ENCODE results near the gene PNPO.
A peak's percentile ranks its signal among the peaks of the same experiment; 100 is the strongest.
"Not testable (repeated sequence)": the region's sequence is repeated elsewhere in the genome, so short reads cannot be mapped to it uniquely, and the experiment has no call there.

Gene PNPO

DNA sequence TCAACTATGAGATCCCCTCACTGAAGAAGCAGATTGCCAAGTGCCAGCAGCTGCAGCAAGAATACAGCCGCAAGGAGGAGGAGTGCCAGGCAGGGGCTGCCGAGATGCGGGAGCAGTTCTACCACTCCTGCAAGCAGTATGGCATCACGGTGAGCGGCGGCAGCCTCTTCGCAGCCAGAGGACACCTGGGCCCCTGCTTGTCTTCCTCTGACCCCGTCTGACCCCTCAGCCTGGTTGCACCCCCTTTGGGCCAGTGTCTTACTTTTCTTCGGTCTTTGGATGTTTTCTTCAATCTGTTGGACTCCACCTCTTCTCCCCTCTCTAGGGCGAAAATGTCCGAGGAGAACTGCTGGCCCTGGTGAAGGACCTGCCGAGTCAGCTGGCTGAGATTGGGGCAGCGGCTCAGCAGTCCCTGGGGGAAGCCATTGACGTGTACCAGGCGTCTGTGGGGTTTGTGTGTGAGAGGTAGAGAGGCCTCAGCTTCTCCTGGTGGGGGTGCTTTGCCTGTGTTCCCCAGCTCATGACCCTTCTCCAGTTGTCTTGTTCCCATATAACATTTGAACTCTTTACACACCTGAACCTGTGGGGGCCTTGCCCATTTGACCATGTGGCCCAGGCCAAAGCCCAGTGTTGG lies 33.9 kb downstream of the PNPO start:
- no peak for DNase-seq (ENCODE audit: low read depth)

- no peak for DNase-seq (ENCODE audit: low read depth)
Measured at GRCh38 chr17:47975823-47976205, 34.4 kb downstream of the PNPO start.

- peak; percentile 16 for DNase-seq (ENCODE audit: low read depth)
Measured at GRCh38 chr17:47978324-47978723, 37.0 kb downstream of the PNPO start.

DNA sequence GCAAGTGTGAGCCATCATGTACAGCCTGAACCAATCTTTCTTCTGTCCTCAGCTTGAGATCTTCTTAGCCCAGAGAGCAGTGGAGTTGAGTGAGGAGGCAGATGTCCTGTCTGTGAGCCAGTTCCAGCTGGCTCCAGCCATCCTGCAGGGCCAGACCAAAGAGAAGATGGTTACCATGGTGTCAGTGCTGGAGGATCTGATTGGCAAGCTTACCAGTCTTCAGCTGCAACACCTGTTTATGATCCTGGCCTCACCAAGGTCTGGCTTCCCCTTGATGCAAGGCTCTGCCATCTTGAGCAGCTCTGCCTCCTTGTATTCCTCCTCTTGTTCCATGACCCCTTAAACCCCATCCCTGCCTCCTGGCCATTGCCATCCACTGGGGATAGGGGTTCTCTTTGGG lies 39.2 kb downstream of the PNPO start:
- no peak for DNase-seq (ENCODE audit: low read depth)

DNA sequence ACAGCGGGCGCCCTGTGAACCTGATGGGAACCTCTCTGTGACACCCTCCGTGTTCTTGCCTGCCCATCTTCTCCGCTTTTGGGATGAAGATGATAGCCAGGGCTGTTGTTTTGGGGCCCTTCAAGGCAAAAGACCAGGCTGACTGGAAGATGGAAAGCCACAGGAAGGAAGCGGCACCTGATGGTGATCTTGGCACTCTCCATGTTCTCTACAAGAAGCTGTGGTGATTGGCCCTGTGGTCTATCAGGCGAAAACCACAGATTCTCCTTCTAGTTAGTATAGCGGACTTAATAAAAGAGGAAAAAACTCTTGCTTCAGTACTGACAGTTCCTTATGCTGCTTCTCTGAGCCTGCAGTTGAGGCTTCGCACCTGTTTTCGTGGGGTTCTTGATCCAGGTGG lies 40.1 kb downstream of the PNPO start:
- DNase-seq (ENCODE audit: low read depth), result no peak

GRCh38 chr17:47982091-47982617 lies 40.8 kb downstream of the PNPO start:
- no peak for DNase-seq (ENCODE audit: low read depth)

DNA sequence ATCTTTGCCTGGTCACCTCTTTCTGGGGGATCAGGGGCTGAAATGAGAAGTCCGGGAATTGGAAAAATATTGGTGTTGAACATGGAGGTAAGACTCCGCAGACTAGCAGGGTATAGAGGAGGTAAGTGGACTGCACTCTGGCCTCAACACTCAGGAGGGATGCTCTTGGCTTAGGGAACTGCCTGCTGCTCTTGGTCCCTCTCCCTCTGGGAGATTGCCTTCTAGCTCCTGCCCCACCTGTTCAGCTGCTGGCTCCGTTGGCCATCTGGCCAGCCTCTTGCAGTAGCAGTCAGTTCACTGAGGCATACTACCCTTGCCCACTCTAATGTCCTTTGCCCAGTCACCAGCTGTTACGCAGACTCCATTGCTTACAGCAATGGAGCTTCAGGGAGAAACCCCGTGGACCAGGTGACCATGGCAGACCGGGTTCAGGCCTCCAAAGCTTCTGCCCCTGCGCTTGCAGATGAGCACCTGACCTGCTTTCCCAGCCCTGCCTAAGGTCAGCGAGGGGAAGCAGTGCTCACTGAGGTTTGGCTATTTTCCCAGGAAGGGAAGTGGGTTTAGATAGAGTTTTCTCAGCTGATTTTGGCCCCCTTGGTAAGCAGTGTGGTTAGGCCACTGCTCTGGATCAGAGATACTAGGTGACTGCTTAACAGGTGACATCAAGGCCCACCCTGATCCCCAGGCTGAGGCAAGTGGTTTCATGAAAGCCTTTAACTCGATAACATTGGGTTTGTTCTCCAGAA lies 41.4 kb downstream of the PNPO start:
- DNase-seq (ENCODE audit: low read depth), result no peak

DNA sequence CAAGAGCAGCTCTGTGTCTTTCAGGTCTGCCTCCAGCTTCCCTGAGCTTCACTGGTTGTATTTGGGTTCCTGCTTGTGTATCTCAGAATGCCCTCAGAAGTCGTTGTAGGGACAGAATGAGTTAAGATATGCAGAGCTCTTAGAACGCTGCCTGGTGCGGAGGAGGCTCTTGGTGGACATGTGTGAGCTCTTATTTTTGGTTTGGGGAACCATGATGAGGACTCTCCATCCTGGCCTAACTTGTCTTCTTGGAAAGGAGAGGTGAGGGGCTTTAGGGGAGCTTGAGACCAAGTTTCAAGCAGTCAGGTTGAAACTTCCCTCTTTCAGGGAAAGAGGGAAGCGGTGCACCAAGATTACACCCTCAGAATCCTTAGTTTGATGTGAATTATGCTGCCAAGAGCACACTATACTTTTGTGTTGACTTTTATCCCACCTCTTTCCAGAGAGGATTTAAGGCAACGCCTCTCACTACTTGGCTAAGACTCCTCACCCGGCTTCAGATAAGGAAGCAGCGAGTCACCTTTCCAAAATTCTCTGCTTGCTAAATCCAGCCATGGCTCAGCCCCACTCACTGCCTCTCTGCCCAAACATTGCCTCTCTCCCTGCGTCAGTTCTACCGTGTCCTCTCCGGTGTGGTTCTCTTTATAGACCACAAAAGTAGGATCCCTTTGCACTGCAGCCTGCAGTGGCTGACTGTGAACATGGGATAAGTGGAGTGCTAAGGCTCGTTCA lies 42.3 kb downstream of the PNPO start:
- DNase-seq (ENCODE audit: low read depth), result no peak

DNA sequence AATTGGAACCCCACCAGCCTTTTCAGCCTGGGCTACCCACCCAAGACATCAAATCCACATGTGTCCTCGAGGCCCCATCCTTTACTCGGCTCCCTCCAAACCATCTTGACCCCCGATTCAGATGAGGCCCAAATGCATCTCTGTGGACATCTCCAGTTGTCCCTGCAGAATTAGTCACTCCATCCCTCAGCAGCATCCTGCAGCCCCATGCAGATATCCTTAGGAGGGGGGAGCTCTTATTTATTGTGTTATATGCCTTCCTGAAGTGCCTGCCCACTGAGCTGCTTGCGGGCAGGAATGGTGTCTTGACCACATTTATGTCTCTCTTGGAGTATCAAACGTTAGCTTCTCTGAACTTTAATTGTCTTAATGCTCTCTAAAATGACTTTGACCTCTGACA lies 45.1 kb downstream of the PNPO start:
- no peak for DNase-seq (ENCODE audit: low read depth)

DNA sequence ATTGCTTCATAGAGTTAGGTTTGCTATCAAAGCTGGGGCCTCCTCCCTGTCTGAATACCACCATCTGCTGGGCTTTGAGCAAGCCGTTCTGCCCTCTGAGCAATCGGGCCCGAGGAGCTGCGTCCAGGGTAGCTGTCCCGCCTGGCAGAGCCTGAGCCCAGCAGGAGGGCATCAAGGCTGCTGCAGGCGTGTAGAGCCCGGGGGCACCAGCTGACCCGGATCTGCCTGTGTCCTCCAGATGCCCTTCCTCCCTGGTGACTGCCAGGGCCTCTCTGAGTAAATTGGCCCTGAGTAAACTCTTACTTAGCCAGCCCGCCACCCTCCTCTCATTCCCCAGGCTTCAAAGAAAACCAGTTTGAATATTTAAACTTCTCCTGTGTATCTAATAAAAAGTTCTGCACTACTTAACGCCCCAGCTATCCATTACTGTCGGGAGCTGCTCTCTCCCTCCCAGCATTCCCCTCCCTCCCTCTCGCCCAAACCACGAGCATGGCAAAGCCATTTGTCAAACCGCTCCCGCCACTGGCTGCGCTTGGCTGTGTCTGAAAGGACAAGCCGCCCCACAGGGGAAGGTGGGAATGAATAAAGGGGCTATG lies 46.0 kb downstream of the PNPO start:
- no peak for DNase-seq (ENCODE audit: low read depth)

- not testable (repeated sequence) for DNase-seq (ENCODE audit: low read depth)
Measured at GRCh38 chr17:47988445-47988844, 47.1 kb downstream of the PNPO start.

GRCh38 chr17:47989159-47989558 lies 47.8 kb downstream of the PNPO start:
- no peak for DNase-seq (ENCODE audit: low read depth)

GRCh38 chr17:47989700-47990099 lies 48.3 kb downstream of the PNPO start:
- no peak for DNase-seq (ENCODE audit: low read depth)

- no peak for DNase-seq (ENCODE audit: low read depth)
Measured at GRCh38 chr17:47990962-47991731, 49.8 kb downstream of the PNPO start.

DNA sequence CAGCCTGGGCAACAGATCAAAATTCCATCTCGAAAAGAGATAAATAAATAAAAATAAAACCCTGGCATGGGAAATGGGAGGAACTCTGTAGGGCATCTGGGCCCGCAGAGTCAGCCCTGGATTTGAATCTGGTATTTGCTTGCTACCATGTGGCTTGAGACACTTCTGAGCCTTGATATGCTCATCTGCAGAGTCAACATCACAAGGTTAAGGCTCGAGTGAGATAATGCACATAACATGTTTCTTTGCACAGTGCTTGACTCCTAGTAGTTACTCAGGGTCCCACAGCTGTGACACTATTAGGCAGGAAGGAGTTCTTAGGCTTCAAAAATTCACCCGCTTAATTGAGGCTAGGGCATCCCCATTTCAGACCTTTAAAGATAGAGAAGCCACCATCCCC lies 50.8 kb downstream of the PNPO start:
- DNase-seq (ENCODE audit: low read depth), result no peak

- DNase-seq (ENCODE audit: low read depth), result no peak
Measured at GRCh38 chr17:47993031-47993564, 51.7 kb downstream of the PNPO start.

DNA sequence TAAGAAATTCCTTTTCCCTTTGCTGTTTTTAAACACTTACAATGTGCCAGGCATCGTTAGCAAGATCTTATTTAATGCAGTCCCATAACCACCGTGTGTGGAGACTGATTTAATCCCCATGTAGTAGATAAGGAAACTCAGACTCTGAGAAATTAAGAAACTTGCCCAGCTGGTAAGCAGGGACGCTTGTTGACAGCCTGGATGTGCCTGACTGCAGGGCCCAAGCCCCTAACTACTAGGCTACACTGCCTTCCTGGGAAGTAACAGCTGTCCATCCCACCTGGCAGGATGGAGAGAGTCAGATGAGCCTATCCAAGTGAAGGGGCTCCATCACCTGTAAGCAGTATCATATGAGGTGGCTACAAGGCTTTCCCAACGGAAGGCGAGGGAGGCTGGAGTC lies 52.6 kb downstream of the PNPO start:
- no peak for DNase-seq (ENCODE audit: low read depth)

DNA sequence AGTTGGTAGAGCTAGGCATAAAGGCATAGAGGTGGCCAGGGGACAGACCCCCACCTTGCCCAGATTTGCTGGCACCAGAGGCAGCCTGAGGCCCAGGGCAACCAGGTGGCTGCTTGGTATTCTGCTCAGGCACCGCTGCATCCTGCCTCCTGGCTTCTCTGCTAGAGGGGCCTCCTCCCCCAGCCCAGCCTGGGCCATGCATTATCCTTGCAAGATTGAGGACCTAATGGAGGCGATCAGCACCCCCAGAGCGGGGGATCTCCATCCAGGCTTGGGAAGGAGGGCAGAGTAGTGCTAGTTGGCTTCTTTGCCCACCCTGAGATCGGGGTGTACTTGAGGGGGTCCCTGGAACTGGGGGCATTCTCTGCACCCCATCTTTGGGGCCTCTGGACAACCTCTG lies 53.4 kb downstream of the PNPO start:
- DNase-seq (ENCODE audit: low read depth), result no peak

- DNase-seq (ENCODE audit: low read depth), result no peak
Measured at GRCh38 chr17:47995241-47995935, 54.0 kb downstream of the PNPO start.

- DNase-seq (ENCODE audit: low read depth), result no peak
Measured at GRCh38 chr17:47996201-47996600, 54.8 kb downstream of the PNPO start.

GRCh38 chr17:47997586-47997985 lies 56.2 kb downstream of the PNPO start:
- no peak for DNase-seq (ENCODE audit: low read depth)
